Thoracic aorta (tissue), 2 donors: ENCODE measurements around the gene AK3. TPM values are rescaled to one million over a fixed set of nuclear protein-coding genes. Genes with fewer than 3 reads are reported as not detected.

ENCODE experiments used
- ATAC-seq: fragments of 150-250 bp; one replicate; pipeline ENCODE4 v1.8.0; 2017; ENCODE audit warnings: low read depth; ENCODE audit not compliant: insufficient number of reproducible peaks, low FRiP score
- DNase-seq: peaks from one replicate; pipeline ENCODE4 v3.0.0-alpha.2; 2020; ENCODE audit warnings: low spot score
- H3K27ac ChIP-seq, 2 donors: fragments of 200-600 bp; sonication (generic); 1 replicate in 1 of 2; 2 replicates in 1 of 2; pipeline ENCODE4 v1.5.1; 2016; ENCODE audit warnings: mild to moderate bottlenecking in 2 of 2, moderate library complexity in 2 of 2
- H3K27me3 ChIP-seq: fragments of 200-600 bp; sonication (generic); replicated peaks from 2 replicates; pipeline ENCODE4 v1.6.0; 2016; ENCODE audit warnings: mild to moderate bottlenecking; ENCODE audit not compliant: insufficient read depth
- H3K36me3 ChIP-seq: fragments of 200-600 bp; sonication (generic); one replicate; pipeline ENCODE4 v1.5.1; 2016
- H3K4me1 ChIP-seq, 2 donors: fragments of 200-600 bp; sonication (generic); 1 replicate in 1 of 2; 2 replicates in 1 of 2; pipeline versions ENCODE4 v1.5.1 to v1.6.0; 2016; ENCODE audit warnings: low read depth in 2 of 2, mild to moderate bottlenecking in 1 of 2; ENCODE audit not compliant: control insufficient read depth in 1 of 2
- H3K4me3 ChIP-seq: fragments of 200-600 bp; sonication (generic); 2 replicates; pipeline ENCODE4 v1.5.1; 2016; ENCODE audit warnings: mild to moderate bottlenecking
- H3K9me3 ChIP-seq: fragments of 200-600 bp; sonication (generic); 2 replicates; pipeline ENCODE4 v1.5.1; 2016
- CTCF ChIP-seq: fragments of 200-600 bp; sonication (generic); IDR thresholded peaks from one replicate; pipeline ENCODE4 v1.5.1; 2019; ENCODE audit warnings: antibody characterized with exemption
- total RNA-seq, 2 donors: library from RNA; depleted of rRNA; stranded (reverse); fragments of >200 nt; gene quantifications; one replicate each; pipeline versions ENCODE4 v1.1.0 to v1.2.3, GENCODE V29; 2016

AK3 gene
- total RNA-seq, 2 donors from 2014 or later: 50.5 to 72.9 TPM

- Histone ChIP-seq H3K27ac (no peak overlapping the region), H3K9me3 (no peaks in the 10 kb centered on the region), H3K4me1 (peaks cover 5 to 27% of the 10 kb centered on the region in 2 donors), H3K36me3 (no peaks in the 10 kb centered on the region), H3K4me3 (no peak overlapping the region), H3K27me3 (no peaks in the 10 kb centered on the region)
- DNase-seq (no peak), ATAC-seq (no peak)
- TF ChIP-seq CTCF: no peak
Observed at GRCh38 chr9:4668604-4669003, 72.4 kb downstream of the AK3 start.

- no peak overlapping the region for H3K27ac ChIP-seq
- no peaks in the 10 kb centered on the region for H3K36me3 ChIP-seq
- peaks cover 12 to 36% of the 10 kb centered on the region in 2 donors for H3K4me1 ChIP-seq
- no peak for DNase-seq
- H3K4me3 ChIP-seq: no peak overlapping the region
- H3K27me3 ChIP-seq: no peaks in the 10 kb centered on the region
- TF ChIP-seq CTCF: no peak
- no peaks in the 10 kb centered on the region for H3K9me3 ChIP-seq
- no peak for ATAC-seq
Observed at GRCh38 chr9:4667681-4668080, 73.3 kb downstream of the AK3 start.

DNA sequence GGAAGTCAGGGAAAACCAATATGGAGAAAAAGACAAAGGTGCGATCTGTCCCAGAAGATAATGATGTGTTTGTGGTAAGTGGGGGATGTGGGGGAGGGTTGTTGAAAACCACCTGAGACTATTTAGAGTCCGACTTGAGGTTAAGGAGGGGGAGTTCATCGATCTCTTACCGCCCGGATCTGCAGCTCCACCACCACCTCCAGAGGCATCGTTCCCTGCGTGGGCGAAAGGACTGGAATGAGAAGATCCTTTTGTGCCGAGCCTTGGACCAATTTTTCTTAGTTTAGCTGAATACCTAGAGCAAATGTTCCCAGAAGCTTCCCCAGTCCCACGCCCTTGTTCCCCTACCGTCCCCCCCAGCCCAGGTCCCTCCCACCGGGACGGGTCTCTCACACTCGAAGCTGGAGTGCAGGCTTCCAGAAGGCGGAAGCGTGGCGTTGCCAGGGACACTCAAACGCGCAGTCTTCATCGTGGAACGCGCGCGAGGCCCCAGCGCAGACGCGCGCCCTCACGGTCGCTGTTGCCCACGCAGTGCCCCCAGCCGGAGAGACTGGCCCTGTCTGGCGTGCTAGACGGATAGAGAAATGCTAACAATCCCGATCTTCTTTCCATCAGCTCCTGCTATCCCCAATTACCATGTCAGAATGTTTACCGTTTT lies 74.8 kb downstream of the AK3 start, which contains the start of gene SPATA6L:
TSS of gene SPATA6L (minus strand) at position 439 of the 658 bp plus-strand sequence. CDS start at position 209, 230 bp downstream.
- H3K27ac ChIP-seq: peak within 1 kb of the TSS in 1 of 2 donors; percentile 52
- peaks cover 13 to 44% of the 10 kb centered on the region in 2 donors for H3K4me1 ChIP-seq
- no peaks in the 10 kb centered on the region for H3K36me3 ChIP-seq
- peak within 1 kb of the TSS; percentile 68 for H3K4me3 ChIP-seq
- ATAC-seq (no peak), DNase-seq (peak; percentile 21)
- TF ChIP-seq CTCF: no peak
- H3K27me3 ChIP-seq: no peaks in the 10 kb centered on the region
- no peaks in the 10 kb centered on the region for H3K9me3 ChIP-seq

DNA sequence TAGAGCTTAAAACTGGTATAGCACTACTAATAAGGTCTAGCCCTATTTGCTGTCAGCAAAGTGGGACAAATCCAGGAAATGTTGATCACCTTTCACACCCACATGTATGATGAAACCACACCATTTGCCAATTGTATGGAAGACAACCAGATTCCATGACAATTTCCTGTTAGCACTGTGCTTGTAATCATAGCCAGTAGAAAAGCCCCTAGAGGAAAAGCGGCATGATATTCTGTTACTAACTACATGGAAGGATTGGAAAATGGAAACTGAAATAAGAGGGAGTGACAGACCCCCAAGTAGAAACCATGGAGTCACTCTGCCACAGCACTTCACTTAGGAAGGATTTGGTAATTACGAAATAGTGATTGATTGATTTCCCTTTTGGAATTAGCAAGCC lies 75.6 kb downstream of the AK3 start:
- H3K4me3 ChIP-seq: no peak overlapping the region

GRCh38 chr9:4663956-4664355 lies 77.0 kb downstream of the AK3 start:
- Histone ChIP-seq H3K27ac (no peak overlapping the region), H3K4me3 (peak overlapping the region; percentile 90), H3K9me3 (no peaks in the 10 kb centered on the region), H3K36me3 (no peaks in the 10 kb centered on the region), H3K4me1 (peaks cover 13 to 47% of the 10 kb centered on the region in 2 donors), H3K27me3 (no peaks in the 10 kb centered on the region)
- no peak for DNase-seq
- no peak for TF ChIP-seq CTCF
- ATAC-seq: no peak

More for the DNA sequence above, 75.6 kb downstream of the AK3 start:
- DNase-seq (no peak), ATAC-seq (no peak)
- Histone ChIP-seq H3K4me1 (peaks cover 13 to 47% of the 10 kb centered on the region in 2 donors), H3K27ac (no peak overlapping the region), H3K36me3 (no peaks in the 10 kb centered on the region), H3K9me3 (no peaks in the 10 kb centered on the region), H3K27me3 (no peaks in the 10 kb centered on the region)
- no peak for TF ChIP-seq CTCF
